Astrocyte (in vitro differentiated cells and primary cell): ENCODE results near the gene NCAPD2. TPM values are rescaled to one million over a fixed set of nuclear protein-coding genes. Genes with fewer than 3 reads are reported as not detected.
A peak's percentile ranks its signal among the peaks of the same experiment; 100 is the strongest.
"Not testable (repeated sequence)": the region's sequence is repeated elsewhere in the genome, so short reads cannot be mapped to it uniquely, and the experiment has no call there.

Source experiments
- DNase-seq: peaks from one replicate; pipeline ENCODE4 v3.0.0-alpha.2; 2010; ENCODE audit warnings: low read depth
- FAIRE-seq: peaks from 2 replicates; lab custom pipeline; 2011; peaks lifted over from hg19 to GRCh38; lab: Jason Lieb, UNC
- H2AFZ ChIP-seq: 2 replicates; pipeline ENCODE4 v1.6.0; 2012; ENCODE audit warnings: low read depth, low read length, inconsistent platforms
- H3K27ac ChIP-seq: 2 replicates; pipeline ENCODE4 v1.5.1; 2011; ENCODE audit warnings: low read depth, low read length, inconsistent platforms
- H3K27me3 ChIP-seq: 2 replicates; pipeline ENCODE4 v1.6.0; 2011; ENCODE audit warnings: low read length, inconsistent platforms; ENCODE audit not compliant: insufficient read depth
- H3K36me3 ChIP-seq: 2 replicates; pipeline ENCODE4 v1.5.1; 2011; ENCODE audit warnings: low read length, inconsistent platforms; ENCODE audit not compliant: insufficient read depth
- H3K4me1 ChIP-seq: 2 replicates; pipeline ENCODE4 v1.5.1; 2011; ENCODE audit warnings: low read length, inconsistent platforms; ENCODE audit not compliant: insufficient read depth
- H3K4me2 ChIP-seq: 2 replicates; pipeline ENCODE4 v1.6.0; 2012; ENCODE audit warnings: low read length, inconsistent platforms
- H3K4me3 ChIP-seq: 2 replicates; pipeline ENCODE4 v1.5.1; 2011; ENCODE audit warnings: low read depth, mild to moderate bottlenecking, low read length, inconsistent platforms; ENCODE audit not compliant: insufficient read depth
- H3K79me2 ChIP-seq: 2 replicates; pipeline ENCODE4 v1.6.0; 2012; ENCODE audit warnings: mild to moderate bottlenecking, low read length, inconsistent platforms; ENCODE audit not compliant: insufficient read depth
- H3K9ac ChIP-seq: 2 replicates; pipeline ENCODE4 v1.6.0; 2012; ENCODE audit warnings: mild to moderate bottlenecking, low read length, inconsistent platforms
- H3K9me3 ChIP-seq: 2 replicates; pipeline ENCODE4 v1.5.1; 2012; ENCODE audit warnings: low read depth, mild to moderate bottlenecking, low read length, inconsistent platforms; ENCODE audit not compliant: insufficient read depth
- H4K20me1 ChIP-seq: 2 replicates; pipeline ENCODE4 v1.6.0; 2012; ENCODE audit warnings: low read length, inconsistent platforms; ENCODE audit not compliant: insufficient read depth
- H3K27ac Mint-ChIP-seq: one replicate; pipeline ENCODE4 v1.8.0; 2021; ENCODE audit warnings: mild to moderate bottlenecking, mixed read lengths; ENCODE audit not compliant: unreplicated experiment
- H3K27me3 Mint-ChIP-seq: one replicate; pipeline ENCODE4 v1.8.0; 2021; ENCODE audit warnings: low read depth, mixed read lengths; ENCODE audit not compliant: unreplicated experiment
- H3K36me3 Mint-ChIP-seq: one replicate; pipeline ENCODE4 v1.8.0; 2021; ENCODE audit warnings: low read depth, mixed read lengths; ENCODE audit not compliant: unreplicated experiment
- H3K4me1 Mint-ChIP-seq: one replicate; pipeline ENCODE4 v1.8.0; 2021; ENCODE audit warnings: low read depth, mixed read lengths; ENCODE audit not compliant: unreplicated experiment
- H3K4me3 Mint-ChIP-seq: one replicate; pipeline ENCODE4 v1.8.0; 2021; ENCODE audit warnings: mild to moderate bottlenecking, moderate library complexity, mixed read lengths; ENCODE audit not compliant: unreplicated experiment
- H3K9me3 Mint-ChIP-seq: one replicate; pipeline ENCODE4 v1.8.0; 2021; ENCODE audit warnings: mild to moderate bottlenecking, mixed read lengths; ENCODE audit not compliant: unreplicated experiment
- CTCF ChIP-seq: IDR thresholded peaks from 2 replicates; pipeline ENCODE4 v1.5.1; 2011; ENCODE audit warnings: low read depth, mild to moderate bottlenecking, inconsistent platforms, low read length, moderate library complexity; ENCODE audit not compliant: insufficient read depth
- EZH2 ChIP-seq: IDR thresholded peaks from 2 replicates; pipeline ENCODE4 v1.6.1; 2012; ENCODE audit warnings: mild to moderate bottlenecking, low read length, inconsistent platforms; ENCODE audit not compliant: insufficient read depth
- total RNA-seq: library from RNA; stranded (reverse); gene quantifications from 2 replicates; pipeline ENCODE4 v1.2.1, GENCODE V29; 2021

Gene NCAPD2
- total RNA-seq, 1 donor from 2014 or later: 18.6 TPM

- H3K27me3 Mint-ChIP-seq: no peaks in the 10 kb centered on the region
- peak overlapping the region; percentile 62 for H2AFZ ChIP-seq
- H3K4me1 ChIP-seq: peaks cover 47% of the 10 kb centered on the region
- H3K27ac ChIP-seq: peak overlapping the region; percentile 49
- DNase-seq (no peak), FAIRE-seq (no peak)
- H3K4me3 ChIP-seq: peak overlapping the region; percentile 85
- no peaks in the 10 kb centered on the region for H3K27me3 ChIP-seq
- H3K36me3 Mint-ChIP-seq: peaks cover 6% of the 10 kb centered on the region
- peaks cover 34% of the 10 kb centered on the region for H3K4me1 Mint-ChIP-seq
- TF ChIP-seq CTCF: no peak
- no peak for TF ChIP-seq EZH2
- H3K36me3 ChIP-seq: peaks cover 23% of the 10 kb centered on the region
- H3K27ac Mint-ChIP-seq: peak overlapping the region; percentile 67
- peak overlapping the region; percentile 98 for H3K4me2 ChIP-seq
- H3K4me3 Mint-ChIP-seq: peak overlapping the region; percentile 91
- H3K9me3 ChIP-seq: no peaks in the 10 kb centered on the region
- peaks cover 59% of the 10 kb centered on the region for H3K79me2 ChIP-seq
- peaks cover 53% of the 10 kb centered on the region for H4K20me1 ChIP-seq
- H3K9me3 Mint-ChIP-seq: no peaks in the 10 kb centered on the region
- peak overlapping the region; percentile 84 for H3K9ac ChIP-seq
Observed at GRCh38 chr12:6555018-6555691, 61.3 kb downstream of the NCAPD2 start.

GRCh38 chr12:6556496-6556817 is 62.6 kb downstream of the NCAPD2 start:
- H3K9me3 Mint-ChIP-seq, FAIRE-seq, H3K27me3 Mint-ChIP-seq, H3K27ac ChIP-seq, H3K27me3 ChIP-seq, H2AFZ ChIP-seq, DNase-seq, H3K4me3 ChIP-seq, H3K9me3 ChIP-seq, H3K9ac ChIP-seq: not testable (repeated sequence)
- Histone ChIP-seq H4K20me1 (peaks cover 63% of the 10 kb centered on the region), H3K36me3 (peaks cover 35% of the 10 kb centered on the region), H3K4me2 (peak overlapping the region; percentile 98), H3K79me2 (peaks cover 52% of the 10 kb centered on the region), H3K4me1 (peaks cover 37% of the 10 kb centered on the region)
- Mint-ChIP-seq H3K4me1 (peaks cover 31% of the 10 kb centered on the region), H3K36me3 (peaks cover 13% of the 10 kb centered on the region), H3K4me3 (peak overlapping the region; percentile 83), H3K27ac (peak overlapping the region; percentile 47)

- Histone ChIP-seq H3K36me3 (peaks cover 39% of the 10 kb centered on the region), H3K79me2 (peaks cover 49% of the 10 kb centered on the region), H3K4me3 (no peak overlapping the region), H3K27ac (no peak overlapping the region), H3K4me1 (peaks cover 33% of the 10 kb centered on the region), H3K9ac (no peak overlapping the region), H3K27me3 (no peaks in the 10 kb centered on the region), H2AFZ (no peak overlapping the region), H3K4me2 (no peak overlapping the region), H3K9me3 (no peaks in the 10 kb centered on the region), H4K20me1 (peaks cover 66% of the 10 kb centered on the region)
- Mint-ChIP-seq H3K27ac (no peak overlapping the region), H3K9me3 (no peaks in the 10 kb centered on the region), H3K4me3 (peak overlapping the region; percentile 83), H3K36me3 (peaks cover 13% of the 10 kb centered on the region), H3K4me1 (peaks cover 27% of the 10 kb centered on the region), H3K27me3 (no peaks in the 10 kb centered on the region)
- no peak for DNase-seq
- FAIRE-seq: no peak
- TF ChIP-seq CTCF (no peak), EZH2 (no peak)
Observed at GRCh38 chr12:6556857-6557256, 63.0 kb downstream of the NCAPD2 start.
